Measurements from ENCODE around the gene MBD6.
"Not testable (repeated sequence)": the region's sequence is repeated elsewhere in the genome, so short reads cannot be mapped to it uniquely, and the experiment has no call there.

MBD6 gene

GRCh38 chr12:57496822-57497221, 25.8 kb upstream of the MBD6 start:
- Mint-ChIP-seq H3K4me3 (no peak overlapping the region), H3K9me3 (no peaks in the 10 kb centered on the region), H3K4me1 (no peaks in the 10 kb centered on the region), H3K27me3 (ENCODE audit: low read depth, poor library complexity) (no peaks in the 10 kb centered on the region), H3K27ac (no peak overlapping the region), H3K36me3 (ENCODE audit: low read depth) (peaks cover 71% of the 10 kb centered on the region)
- no peak for DNase-seq
- TF ChIP-seq CTCF (IDR thresholded peaks at IDR 0.05): no peak

GRCh38 chr12:57497223-57498131, 25.1 kb upstream of the MBD6 start:
- Mint-ChIP-seq H3K36me3 (ENCODE audit: low read depth) (peaks cover 74% of the 10 kb centered on the region), H3K4me3 (no peak overlapping the region)

GRCh38 chr12:57498132-57498502, 24.5 kb upstream of the MBD6 start:
- peak overlapping the region; percentile 45 for H3K27ac Mint-ChIP-seq
- H3K4me1 Mint-ChIP-seq: no peaks in the 10 kb centered on the region
- H3K9me3 Mint-ChIP-seq: no peaks in the 10 kb centered on the region
- H3K27me3 Mint-ChIP-seq (ENCODE audit: low read depth, poor library complexity): no peaks in the 10 kb centered on the region
- TF ChIP-seq CTCF (IDR thresholded peaks at IDR 0.05): no peak
- H3K4me3 Mint-ChIP-seq: no peak overlapping the region
- no peak for DNase-seq
- H3K36me3 Mint-ChIP-seq (ENCODE audit: low read depth): peaks cover 73% of the 10 kb centered on the region

More at GRCh38 chr12:57497223-57498131, 25.1 kb upstream of the MBD6 start:
- no peaks in the 10 kb centered on the region for H3K27me3 Mint-ChIP-seq (ENCODE audit: low read depth, poor library complexity)
- no peaks in the 10 kb centered on the region for H3K9me3 Mint-ChIP-seq
- TF ChIP-seq CTCF (IDR thresholded peaks at IDR 0.05): no peak
- H3K4me1 Mint-ChIP-seq: no peaks in the 10 kb centered on the region
- H3K27ac Mint-ChIP-seq: peak overlapping the region; percentile 89
- DNase-seq: no peak

- Mint-ChIP-seq H3K27me3 (ENCODE audit: low read depth, poor library complexity) (no peaks in the 10 kb centered on the region), H3K9me3 (no peaks in the 10 kb centered on the region), H3K36me3 (ENCODE audit: low read depth) (peaks cover 78% of the 10 kb centered on the region), H3K4me3 (no peak overlapping the region), H3K4me1 (no peaks in the 10 kb centered on the region), H3K27ac (no peak overlapping the region)
- no peak for DNase-seq
- TF ChIP-seq CTCF (IDR thresholded peaks at IDR 0.05): no peak
These were observed 24.1 kb upstream of the MBD6 start for GRCh38 chr12:57498571-57498970.

GRCh38 chr12:57500213-57500612, 22.4 kb upstream of the MBD6 start:
- no peak for TF ChIP-seq CTCF (IDR thresholded peaks at IDR 0.05)
- H3K4me3 Mint-ChIP-seq: no peak overlapping the region
- DNase-seq: no peak
- no peak overlapping the region for H3K27ac Mint-ChIP-seq
- no peaks in the 10 kb centered on the region for H3K27me3 Mint-ChIP-seq (ENCODE audit: low read depth, poor library complexity)
- no peaks in the 10 kb centered on the region for H3K9me3 Mint-ChIP-seq
- no peaks in the 10 kb centered on the region for H3K4me1 Mint-ChIP-seq
- H3K36me3 Mint-ChIP-seq (ENCODE audit: low read depth): peaks cover 86% of the 10 kb centered on the region

- H3K4me1 Mint-ChIP-seq; H3K27ac Mint-ChIP-seq; H3K4me3 Mint-ChIP-seq; DNase-seq; H3K27me3 Mint-ChIP-seq (ENCODE audit: low read depth, poor library complexity): not testable (repeated sequence)
- Mint-ChIP-seq H3K36me3 (ENCODE audit: low read depth) (peaks cover 86% of the 10 kb centered on the region), H3K9me3 (peaks cover 10% of the 10 kb centered on the region)
These were observed 20.2 kb upstream of the MBD6 start for GRCh38 chr12:57502311-57502969.

- Mint-ChIP-seq H3K9me3 (peaks cover 29% of the 10 kb centered on the region), H3K36me3 (ENCODE audit: low read depth) (peaks cover 78% of the 10 kb centered on the region)
- H3K4me1 Mint-ChIP-seq; H3K27me3 Mint-ChIP-seq (ENCODE audit: low read depth, poor library complexity); DNase-seq; H3K27ac Mint-ChIP-seq; H3K4me3 Mint-ChIP-seq: not testable (repeated sequence)
These were observed 16.1 kb upstream of the MBD6 start for GRCh38 chr12:57506541-57506940.

- H3K27ac Mint-ChIP-seq; H3K27me3 Mint-ChIP-seq (ENCODE audit: low read depth, poor library complexity); H3K4me3 Mint-ChIP-seq: not testable (repeated sequence)
These were observed 14.8 kb upstream of the MBD6 start for GRCh38 chr12:57507796-57508195.

More at GRCh38 chr12:57507796-57508195, 14.8 kb upstream of the MBD6 start:
- not testable (repeated sequence) for DNase-seq, H3K4me1 Mint-ChIP-seq
- H3K36me3 Mint-ChIP-seq (ENCODE audit: low read depth): peaks cover 80% of the 10 kb centered on the region
- H3K9me3 Mint-ChIP-seq: peaks cover 29% of the 10 kb centered on the region

Data from nephron progenitor cell (in vitro differentiated cells).